SK-N-SH treated with all-trans-retinoic acid at 6 μM for 48 hours (cell line): Measurements from ENCODE around the gene COL26A1.

Experiments
- ATAC-seq: fragments of 200-7000 bp; cut with Tn5 transposase; 3 replicates; pipeline ENCODE4 v1.9.1; 2020; ENCODE audit warnings: mild to moderate bottlenecking, moderate library complexity
- ARNTL ChIP-seq: fragments of 450-650 bp; formaldehyde crosslinking; IDR thresholded peaks from 2 replicates; pipeline ENCODE4 v1.5.0; 2020; ENCODE audit warnings: low read depth, mild to moderate bottlenecking, moderate library complexity, borderline replicate concordance
- BACH2 ChIP-seq: fragments of 250-450 bp; sonication (Bioruptor Pico); IDR thresholded peaks from 2 replicates; pipeline ENCODE4 v1.9.0; 2021; ENCODE audit warnings: mild to moderate bottlenecking, borderline replicate concordance
- CREB5 ChIP-seq: fragments of 250-450 bp; sonication (Bioruptor Pico); IDR thresholded peaks from 2 replicates; pipeline ENCODE4 v1.5.1; 2020; ENCODE audit warnings: low read depth, mild to moderate bottlenecking, moderate library complexity
- CSDC2 ChIP-seq: fragments of 250-450 bp; sonication (Bioruptor Pico); IDR thresholded peaks from 2 replicates; pipeline ENCODE4 v1.5.0; 2020; ENCODE audit warnings: mild to moderate bottlenecking, moderate library complexity
- CSRNP3 ChIP-seq: fragments of 250-450 bp; sonication (Bioruptor Pico); IDR thresholded peaks from 2 replicates; pipeline ENCODE4 v1.5.1; 2021; ENCODE audit warnings: mild to moderate bottlenecking, moderate library complexity
- ESRRG ChIP-seq: fragments of 250-450 bp; sonication (Bioruptor Pico); IDR thresholded peaks from 2 replicates; pipeline ENCODE4 v1.6.1; 2021; ENCODE audit warnings: mild to moderate bottlenecking
- GLIS3 ChIP-seq: fragments of 250-450 bp; sonication (Bioruptor Pico); IDR thresholded peaks from 2 replicates; pipeline ENCODE4 v1.5.0; 2020; ENCODE audit warnings: mild to moderate bottlenecking, moderate library complexity
- ISL1 ChIP-seq: fragments of 250-450 bp; sonication (Bioruptor Pico); IDR thresholded peaks from 2 replicates; pipeline ENCODE4 v2.1.2; 2022; ENCODE audit warnings: mild to moderate bottlenecking, moderate library complexity
- OSR1 ChIP-seq: fragments of 250-450 bp; sonication (Bioruptor Pico); IDR thresholded peaks from 2 replicates; pipeline ENCODE4 v1.8.0; 2022; ENCODE audit warnings: moderate library complexity, mild to moderate bottlenecking, inconsistent platforms
- PATZ1 ChIP-seq: fragments of 250-450 bp; sonication (Bioruptor Pico); IDR thresholded peaks from 2 replicates; pipeline ENCODE4 v1.8.0; 2020; ENCODE audit warnings: mild to moderate bottlenecking, moderate library complexity, borderline replicate concordance
- RARB ChIP-seq: fragments of 250-450 bp; sonication (Bioruptor Pico); IDR thresholded peaks from 2 replicates; pipeline ENCODE4 v1.8.0; 2021; ENCODE audit warnings: mild to moderate bottlenecking, moderate library complexity
- SNAI2 ChIP-seq: fragments of 250-450 bp; sonication (Bioruptor Pico); IDR thresholded peaks from 2 replicates; pipeline ENCODE4 v1.5.0; 2020; ENCODE audit warnings: mild to moderate bottlenecking, moderate library complexity
- TCF4 ChIP-seq: fragments of 250-450 bp; sonication (Bioruptor Pico); IDR thresholded peaks from 2 replicates; pipeline ENCODE4 v1.8.0; 2021; ENCODE audit warnings: mild to moderate bottlenecking, moderate library complexity, borderline replicate concordance
- TOX ChIP-seq: fragments of 250-450 bp; sonication (Bioruptor Pico); IDR thresholded peaks from 2 replicates; pipeline ENCODE4 v1.8.0; 2021; ENCODE audit warnings: mild to moderate bottlenecking, moderate library complexity, borderline replicate concordance
- TSHZ2 ChIP-seq: fragments of 250-450 bp; sonication (Bioruptor Pico); IDR thresholded peaks from 2 replicates; pipeline ENCODE4 v1.5.0; 2020; ENCODE audit warnings: mild to moderate bottlenecking, moderate library complexity
- ZC3H10 ChIP-seq: fragments of 250-450 bp; sonication (Bioruptor Pico); IDR thresholded peaks from 2 replicates; pipeline ENCODE4 v1.5.1; 2021; ENCODE audit warnings: mild to moderate bottlenecking, moderate library complexity
- ZFP30 ChIP-seq: fragments of 450-650 bp; formaldehyde crosslinking; IDR thresholded peaks from 2 replicates; pipeline ENCODE4 v1.5.0; 2022; ENCODE audit warnings: mild to moderate bottlenecking, moderate library complexity
- ZNF565 ChIP-seq: fragments of 450-650 bp; formaldehyde crosslinking; conservative IDR thresholded peaks from 2 replicates; pipeline ENCODE4 v1.5.0; 2020; ENCODE audit warnings: low read depth, mild to moderate bottlenecking, moderate library complexity
- ZNF70 ChIP-seq: fragments of 450-650 bp; formaldehyde crosslinking; IDR thresholded peaks from 2 replicates; pipeline ENCODE4 v1.5.0; 2020; ENCODE audit warnings: mild to moderate bottlenecking, moderate library complexity
- TF ChIP-seq, protein P1 (sequence below): fragments of 250-450 bp; sonication (Bioruptor Pico); IDR thresholded peaks from 2 replicates; pipeline ENCODE4 v1.8.0; 2021; ENCODE audit warnings: low read depth, mild to moderate bottlenecking, moderate library complexity, borderline replicate concordance

The COL26A1 gene

DNA sequence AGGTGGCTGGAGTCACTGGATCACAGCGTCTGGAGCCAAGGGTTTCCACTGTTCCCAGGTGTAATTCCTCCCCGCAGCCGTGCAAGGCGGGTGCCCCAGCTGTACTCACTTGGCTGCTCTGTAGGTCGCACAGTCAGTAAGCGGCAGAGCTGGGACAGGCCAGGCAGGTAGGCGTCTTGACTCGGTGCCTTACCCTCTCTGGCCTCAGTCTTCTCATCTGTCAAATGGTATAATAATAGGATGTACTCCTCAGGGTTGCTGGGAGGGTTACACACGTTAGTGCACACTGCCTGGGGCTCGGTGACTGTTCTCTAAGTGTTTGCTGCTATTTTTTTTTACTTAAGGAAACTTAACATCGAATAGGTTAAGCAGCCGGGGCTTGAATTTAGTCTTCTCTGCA, 239.4 kb downstream of the COL26A1 start:
- TF ChIP-seq ZC3H10 (CRISPR knock-in tag) (no peak), TSHZ2 (CRISPR knock-in tag) (no peak), OSR1 (no peak), SNAI2 (CRISPR knock-in tag) (no peak), GLIS3 (CRISPR knock-in tag) (no peak), BACH2 (CRISPR knock-in tag) (no peak)
- peak; percentile 26 for ATAC-seq

GRCh38 chr7:101602484-101603241, 240.0 kb downstream of the COL26A1 start:
- peak; percentile 99 for ATAC-seq
- TF ChIP-seq ZC3H10 (CRISPR knock-in tag): no peak
- TF ChIP-seq TSHZ2 (CRISPR knock-in tag): no peak
- TF ChIP-seq CSRNP3 (CRISPR knock-in tag): no peak
- TF ChIP-seq ZNF565 (CRISPR knock-in tag): no peak
- TF ChIP-seq, protein P1, sequence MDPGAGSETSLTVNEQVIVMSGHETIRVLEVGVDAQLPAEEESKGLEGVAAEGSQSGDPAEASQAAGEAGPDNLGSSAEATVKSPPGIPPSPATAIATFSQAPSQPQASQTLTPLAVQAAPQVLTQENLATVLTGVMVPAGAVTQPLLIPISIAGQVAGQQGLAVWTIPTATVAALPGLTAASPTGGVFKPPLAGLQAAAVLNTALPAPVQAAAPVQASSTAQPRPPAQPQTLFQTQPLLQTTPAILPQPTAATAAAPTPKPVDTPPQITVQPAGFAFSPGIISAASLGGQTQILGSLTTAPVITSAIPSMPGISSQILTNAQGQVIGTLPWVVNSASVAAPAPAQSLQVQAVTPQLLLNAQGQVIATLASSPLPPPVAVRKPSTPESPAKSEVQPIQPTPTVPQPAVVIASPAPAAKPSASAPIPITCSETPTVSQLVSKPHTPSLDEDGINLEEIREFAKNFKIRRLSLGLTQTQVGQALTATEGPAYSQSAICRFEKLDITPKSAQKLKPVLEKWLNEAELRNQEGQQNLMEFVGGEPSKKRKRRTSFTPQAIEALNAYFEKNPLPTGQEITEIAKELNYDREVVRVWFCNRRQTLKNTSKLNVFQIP (CRISPR knock-in tag): no peak
- no peak for TF ChIP-seq TOX (CRISPR knock-in tag)
- TF ChIP-seq OSR1: no peak
- no peak for TF ChIP-seq ZNF70 (CRISPR knock-in tag)
- no peak for TF ChIP-seq CREB5 (CRISPR knock-in tag)
- TF ChIP-seq SNAI2 (CRISPR knock-in tag): no peak
- no peak for TF ChIP-seq CSDC2 (CRISPR knock-in tag)
- no peak for TF ChIP-seq ESRRG (CRISPR knock-in tag)
- TF ChIP-seq RARB (CRISPR knock-in tag): no peak
- no peak for TF ChIP-seq ZFP30 (CRISPR knock-in tag)
- no peak for TF ChIP-seq GLIS3 (CRISPR knock-in tag)
- no peak for TF ChIP-seq BACH2 (CRISPR knock-in tag)
- TF ChIP-seq ARNTL (CRISPR knock-in tag): no peak
- TF ChIP-seq TCF4 (CRISPR knock-in tag): no peak
- TF ChIP-seq ISL1 (CRISPR knock-in tag): no peak
- no peak for TF ChIP-seq PATZ1 (CRISPR knock-in tag)
